HG03520 (cell line): Measurements from ENCODE around the gene DIP2C.
"Not testable (repeated sequence)": the region's sequence is repeated elsewhere in the genome, so short reads cannot be mapped to it uniquely, and the experiment has no call there.

Experiments
- ATAC-seq: cut with Tn5 transposase; IDR thresholded peaks from one replicate; pipeline ENCODE4 v1.9.1; 2021; ENCODE audit warnings: mild to moderate bottlenecking, moderate library complexity; ENCODE audit not compliant: unreplicated experiment

The DIP2C gene

GRCh38 chr10:543862-544822 is 145.3 kb downstream of the DIP2C start:
- no peak for ATAC-seq

GRCh38 chr10:543131-543530 is 146.3 kb downstream of the DIP2C start:
- ATAC-seq: no peak

- ATAC-seq: no peak
Observed at GRCh38 chr10:541750-542371, 147.6 kb downstream of the DIP2C start.

- ATAC-seq: no peak
Observed at GRCh38 chr10:541041-541440, 148.4 kb downstream of the DIP2C start.

GRCh38 chr10:538895-539294 is 150.6 kb downstream of the DIP2C start:
- ATAC-seq: no peak

- ATAC-seq: no peak
Observed at GRCh38 chr10:536935-537334, 152.5 kb downstream of the DIP2C start.

- ATAC-seq: no peak
Observed at GRCh38 chr10:536371-536925, 153.0 kb downstream of the DIP2C start.

- no peak for ATAC-seq
Observed at GRCh38 chr10:535952-536351, 153.5 kb downstream of the DIP2C start.

GRCh38 chr10:535051-535450 is 154.4 kb downstream of the DIP2C start:
- ATAC-seq: no peak

GRCh38 chr10:534047-534566 is 155.4 kb downstream of the DIP2C start:
- no peak for ATAC-seq

GRCh38 chr10:533611-534010 is 155.9 kb downstream of the DIP2C start:
- no peak for ATAC-seq

- ATAC-seq: no peak
Observed at GRCh38 chr10:533186-533585, 156.3 kb downstream of the DIP2C start.

- ATAC-seq: not testable (repeated sequence)
Observed at GRCh38 chr10:532331-532730, 157.1 kb downstream of the DIP2C start.

- no peak for ATAC-seq
Observed at GRCh38 chr10:531541-531940, 157.9 kb downstream of the DIP2C start.

- ATAC-seq: no peak
Observed at GRCh38 chr10:530717-531116, 158.8 kb downstream of the DIP2C start.

- no peak for ATAC-seq
Observed at GRCh38 chr10:529468-530230, 159.8 kb downstream of the DIP2C start.

- no peak for ATAC-seq
Observed at GRCh38 chr10:528173-529165, 161.0 kb downstream of the DIP2C start.

GRCh38 chr10:527416-527815 is 162.1 kb downstream of the DIP2C start:
- ATAC-seq: no peak

- no peak for ATAC-seq
Observed at GRCh38 chr10:526651-527312, 162.7 kb downstream of the DIP2C start.
